Dermis microvascular lymphatic vessel endothelial cell (primary cell): ENCODE measurements around the gene MAP3K3. TPM values are rescaled to one million over a fixed set of nuclear protein-coding genes. Genes with fewer than 3 reads are reported as not detected.

Source experiments
- DNase-seq, 2 donors: peaks; one replicate each; pipeline versions ENCODE4 v3.0.0 to v3.0.0-alpha.2; 2010; ENCODE audit warnings: low read depth in 2 of 2
- total RNA-seq: library from RNA; depleted of rRNA; stranded (reverse); fragments of >200 nt; gene quantifications from 2 replicates; pipeline ENCODE4 v1.2.1, GENCODE V29; 2014

MAP3K3 gene
- total RNA-seq, 1 donor from 2014 or later, result 73.8 TPM

DNA sequence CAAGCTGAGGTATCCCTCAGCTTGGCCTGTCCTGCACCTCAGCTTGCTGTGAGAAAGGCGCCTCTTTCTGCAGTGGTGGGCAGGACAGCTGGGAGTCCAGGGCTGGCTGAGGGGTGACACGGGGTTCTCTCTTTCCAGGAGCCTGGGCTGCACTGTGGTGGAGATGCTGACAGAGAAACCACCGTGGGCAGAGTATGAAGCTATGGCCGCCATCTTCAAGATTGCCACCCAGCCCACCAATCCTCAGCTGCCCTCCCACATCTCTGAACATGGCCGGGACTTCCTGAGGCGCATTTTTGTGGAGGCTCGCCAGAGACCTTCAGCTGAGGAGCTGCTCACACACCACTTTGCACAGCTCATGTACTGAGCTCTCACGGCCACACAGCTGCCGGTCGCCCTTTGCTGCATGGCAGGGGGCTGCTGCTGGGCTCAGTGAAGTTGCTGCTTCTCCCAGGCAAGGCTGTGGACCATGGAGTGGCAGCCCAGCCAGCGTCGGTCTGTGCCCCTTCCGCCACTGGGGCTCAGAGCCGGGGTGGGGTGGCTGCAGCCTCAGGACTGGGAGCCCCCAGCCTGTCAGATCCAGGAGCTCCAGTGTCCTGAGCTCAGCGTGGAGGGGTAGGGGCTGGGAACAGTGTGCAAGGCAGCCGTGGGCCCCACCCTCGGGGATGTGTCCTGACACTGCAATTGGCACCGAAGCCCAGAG, 71.3 kb downstream of the MAP3K3 start:
- DNase-seq, result no peak

DNA sequence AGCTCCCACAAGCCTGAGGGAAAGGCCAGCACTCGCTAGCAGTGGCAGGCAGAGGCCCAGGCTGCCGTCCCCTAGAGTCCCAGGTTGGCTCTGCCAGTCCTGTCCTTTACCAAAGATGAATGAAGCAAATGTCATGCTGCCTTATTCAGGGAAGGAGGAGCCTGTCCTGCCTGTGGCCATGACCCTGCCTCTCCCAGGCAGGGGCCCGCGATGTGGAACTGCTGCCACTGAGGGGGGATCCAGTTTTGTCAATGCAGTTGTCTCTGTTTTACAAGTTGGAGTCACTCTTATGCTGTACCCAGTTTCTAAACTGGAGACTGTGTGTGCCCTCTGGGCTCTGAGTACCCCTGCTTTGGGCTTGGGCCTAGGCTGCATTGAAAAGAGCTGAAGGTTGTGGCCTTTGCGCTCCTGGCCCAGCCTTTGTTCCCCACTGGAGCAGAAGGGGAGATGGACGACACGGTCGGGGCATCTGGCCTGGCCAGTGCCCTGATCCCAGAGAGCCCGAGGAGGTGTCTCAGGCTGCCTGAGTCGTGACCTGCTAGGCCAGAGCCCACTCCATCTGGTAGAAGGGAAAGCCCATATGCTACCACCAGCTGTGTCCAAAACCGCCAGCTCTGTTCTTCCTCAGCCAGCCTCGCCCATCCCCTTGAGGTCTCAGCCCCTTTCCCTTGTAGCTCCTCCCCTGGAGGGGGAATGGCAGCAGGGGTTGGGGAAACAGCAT, 72.2 kb downstream of the MAP3K3 start:
- no peak for DNase-seq

DNA sequence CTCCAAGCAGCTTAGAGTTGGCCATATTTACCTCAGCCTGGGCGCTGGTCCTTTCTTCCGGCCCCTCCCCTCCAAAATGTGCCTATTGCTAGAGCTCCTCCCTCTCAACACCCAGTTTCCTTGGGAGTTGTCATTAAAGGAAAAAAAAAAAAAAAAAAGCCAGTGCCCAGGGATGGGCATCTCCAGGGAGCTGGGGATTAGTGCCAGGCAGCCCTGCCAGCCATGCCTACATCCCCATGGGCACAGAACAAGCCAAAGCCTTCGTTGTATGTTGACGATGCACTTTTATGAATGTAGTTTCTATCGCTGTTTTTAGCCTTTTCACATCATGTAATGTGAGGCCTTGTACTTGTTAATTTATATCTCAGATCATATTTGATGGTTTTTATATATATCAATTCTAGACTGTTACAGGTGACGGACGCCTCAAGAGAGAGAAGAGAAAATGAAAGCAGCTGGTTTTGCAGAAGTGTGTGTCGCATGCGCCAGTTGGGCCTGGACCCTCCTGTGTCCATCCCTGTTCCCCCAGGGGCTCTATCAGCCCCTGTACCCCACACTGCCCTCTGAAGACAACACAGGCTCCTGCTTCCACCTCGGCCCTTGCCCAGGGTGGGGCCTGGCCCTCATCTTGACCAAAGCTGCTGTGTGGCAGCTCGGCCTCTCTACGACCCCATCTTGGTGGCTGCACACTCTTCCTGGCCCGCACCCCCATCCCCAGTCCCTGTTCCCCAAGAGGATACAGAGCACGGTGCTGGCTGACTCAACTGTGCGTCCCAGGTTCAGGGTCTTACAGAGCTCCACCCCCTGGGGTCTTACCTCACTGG, 72.9 kb downstream of the MAP3K3 start:
- DNase-seq, result no peak

DNA sequence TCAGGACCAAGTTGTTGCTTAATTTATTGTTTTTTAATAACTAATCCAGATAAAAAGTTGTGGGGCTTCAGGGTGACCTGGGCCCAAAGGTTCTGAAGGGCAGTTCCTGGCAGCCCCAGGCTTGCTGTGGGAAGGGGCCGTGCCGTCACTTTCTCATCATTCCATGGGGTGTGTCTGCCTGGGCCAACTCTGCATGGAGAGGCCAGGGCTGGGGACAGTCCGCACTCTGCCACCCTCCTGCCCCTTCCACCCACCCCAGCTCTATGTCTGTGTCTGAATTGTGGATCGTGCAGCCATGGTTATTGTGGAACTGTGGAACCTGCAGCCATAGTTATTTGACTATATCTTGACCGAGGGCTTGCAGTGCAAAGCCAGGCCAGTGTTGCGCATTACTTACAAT, 73.7 kb downstream of the MAP3K3 start:
- no peak for DNase-seq

DNA sequence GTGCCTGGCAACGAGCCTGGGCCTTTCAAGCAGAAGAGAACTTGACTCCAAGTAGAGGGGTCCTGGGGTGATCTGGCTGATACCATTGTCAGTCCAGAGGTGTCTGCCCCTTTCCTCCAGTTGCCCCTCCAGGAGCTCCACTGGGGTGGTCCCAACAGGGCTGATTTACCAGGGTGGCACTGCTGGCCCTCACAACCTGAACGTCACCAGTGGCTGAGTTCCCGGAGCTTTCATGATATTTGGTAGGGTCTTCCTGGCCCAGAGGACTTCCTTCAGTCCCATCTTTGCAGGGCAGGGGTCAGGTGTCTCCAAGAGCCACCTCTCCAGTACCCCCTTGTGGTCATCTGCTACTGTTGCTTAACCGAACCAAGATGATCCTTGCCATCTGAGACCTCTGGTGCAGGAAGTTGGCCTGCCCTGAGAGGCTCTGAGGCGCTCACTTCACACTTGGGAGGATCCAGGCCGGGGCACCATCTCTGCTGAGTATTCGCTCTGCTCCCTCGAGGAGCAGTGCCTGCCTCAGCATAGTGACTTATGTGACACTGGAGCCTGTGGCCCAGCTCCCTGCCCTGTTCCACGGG, 74.3 kb downstream of the MAP3K3 start:
- peak in 1 of 2 donors; percentile 68 for DNase-seq

DNA sequence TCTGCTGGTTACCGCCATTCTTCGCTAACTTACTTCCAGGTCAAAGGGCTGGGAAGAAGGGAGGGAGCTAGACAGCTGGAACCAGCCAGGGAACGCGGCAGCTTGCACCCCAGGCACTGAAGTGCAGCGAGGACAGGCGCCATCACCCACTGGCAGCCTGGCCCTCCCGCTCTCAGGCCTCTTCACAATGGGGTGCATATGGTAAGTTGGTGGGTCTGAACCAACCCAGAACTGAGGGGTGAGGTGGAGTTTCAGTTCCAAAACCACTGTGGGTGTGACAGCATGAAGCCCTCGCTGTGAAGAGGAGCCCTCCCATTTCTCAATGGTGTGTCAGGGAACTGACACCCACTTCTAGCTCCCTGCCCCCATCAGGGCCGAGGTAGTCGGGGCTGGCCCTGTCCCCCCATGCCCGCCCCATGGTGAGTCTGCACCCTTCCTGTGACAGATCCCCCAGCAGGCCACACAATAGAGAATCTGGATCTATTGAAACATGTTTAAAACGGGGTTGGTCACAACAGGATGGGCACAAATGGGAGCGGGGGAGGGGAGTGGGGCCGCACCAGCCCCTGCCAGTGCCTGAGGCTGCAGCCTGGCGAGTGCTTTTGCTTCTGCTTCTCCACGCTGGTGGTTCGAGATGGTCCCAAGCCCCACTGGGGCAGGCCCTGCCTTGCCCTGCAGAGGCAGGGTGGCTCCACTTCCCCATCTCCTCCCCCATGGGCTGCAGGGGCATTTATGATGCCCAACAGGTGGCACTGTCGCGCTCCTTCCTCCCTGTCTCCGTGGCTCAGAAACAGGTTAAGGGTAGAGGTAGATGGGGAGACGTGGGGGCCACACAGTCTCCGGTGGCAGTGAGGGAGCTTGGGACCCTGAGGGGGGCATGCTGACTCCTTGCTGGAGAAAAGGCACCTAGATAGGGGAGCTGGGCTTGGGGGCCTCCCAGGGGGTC, 75.4 kb downstream of the MAP3K3 start:
- DNase-seq, result peak in 1 of 2 donors; percentile 65

DNA sequence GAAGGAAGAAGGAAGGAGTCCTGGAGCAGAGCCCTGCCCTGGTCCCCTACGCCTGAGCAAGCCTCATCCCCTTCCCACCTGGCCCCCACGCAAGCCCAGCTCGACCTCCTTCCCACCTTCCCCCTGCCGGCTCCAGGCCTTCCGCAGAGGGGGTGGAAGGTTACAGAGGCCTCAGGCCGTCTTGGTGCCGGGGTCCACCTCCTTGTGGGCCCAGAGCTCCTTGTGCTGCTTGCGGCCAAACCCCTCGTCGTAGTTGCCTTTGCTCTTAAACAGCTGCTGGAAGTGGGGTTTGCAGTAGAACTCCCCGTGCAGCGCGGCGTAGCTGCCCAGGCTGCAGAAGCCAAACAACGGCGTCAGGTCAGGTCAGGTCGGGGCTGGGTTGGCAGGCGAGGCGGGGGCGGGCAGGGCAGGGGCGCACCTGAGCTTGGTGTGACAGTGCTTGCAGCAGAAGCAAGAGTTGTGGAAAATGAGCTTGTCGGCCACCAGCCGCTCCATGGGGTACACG, 76.2 kb downstream of the MAP3K3 start:
- DNase-seq, result no peak

DNA sequence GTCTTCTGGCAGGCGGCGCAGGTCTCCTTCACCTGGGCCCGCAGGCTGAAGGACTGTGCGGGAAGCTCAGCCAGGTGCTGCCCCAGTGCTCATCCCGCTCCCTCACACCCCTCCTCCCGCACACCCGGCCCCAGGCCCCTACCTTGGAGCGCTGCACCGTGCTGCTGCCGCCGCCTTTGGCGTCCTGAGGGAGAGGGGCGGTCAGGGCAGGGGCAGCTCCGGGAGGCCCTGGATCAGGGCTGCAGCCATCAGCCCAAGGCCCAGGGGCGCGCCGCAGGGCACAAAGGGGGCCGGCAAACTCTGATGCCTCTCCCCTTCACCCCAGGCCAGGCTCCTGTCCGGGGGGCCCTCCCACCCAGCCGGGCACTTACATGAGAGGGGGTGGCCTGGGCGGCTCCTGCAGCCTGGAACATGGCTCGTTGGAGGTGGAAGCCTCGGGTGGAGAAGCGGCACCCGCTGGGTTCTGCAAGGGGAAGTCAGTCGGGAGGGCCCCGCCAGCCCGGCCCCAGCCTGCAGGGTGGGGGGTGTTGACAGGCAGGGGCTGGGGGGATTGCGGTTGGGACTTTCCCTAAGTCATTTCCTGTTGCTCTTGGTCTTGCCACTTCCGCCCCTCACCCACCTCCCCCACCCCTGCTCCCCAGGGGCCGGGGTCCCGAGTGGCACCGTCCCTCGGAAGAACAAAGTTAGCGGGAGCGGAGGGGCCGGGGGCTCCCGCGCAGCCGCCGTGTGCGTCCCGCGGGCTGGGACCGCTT, 76.8 kb downstream of the MAP3K3 start:
- DNase-seq, result peak in 1 of 2 donors; percentile 73

DNA sequence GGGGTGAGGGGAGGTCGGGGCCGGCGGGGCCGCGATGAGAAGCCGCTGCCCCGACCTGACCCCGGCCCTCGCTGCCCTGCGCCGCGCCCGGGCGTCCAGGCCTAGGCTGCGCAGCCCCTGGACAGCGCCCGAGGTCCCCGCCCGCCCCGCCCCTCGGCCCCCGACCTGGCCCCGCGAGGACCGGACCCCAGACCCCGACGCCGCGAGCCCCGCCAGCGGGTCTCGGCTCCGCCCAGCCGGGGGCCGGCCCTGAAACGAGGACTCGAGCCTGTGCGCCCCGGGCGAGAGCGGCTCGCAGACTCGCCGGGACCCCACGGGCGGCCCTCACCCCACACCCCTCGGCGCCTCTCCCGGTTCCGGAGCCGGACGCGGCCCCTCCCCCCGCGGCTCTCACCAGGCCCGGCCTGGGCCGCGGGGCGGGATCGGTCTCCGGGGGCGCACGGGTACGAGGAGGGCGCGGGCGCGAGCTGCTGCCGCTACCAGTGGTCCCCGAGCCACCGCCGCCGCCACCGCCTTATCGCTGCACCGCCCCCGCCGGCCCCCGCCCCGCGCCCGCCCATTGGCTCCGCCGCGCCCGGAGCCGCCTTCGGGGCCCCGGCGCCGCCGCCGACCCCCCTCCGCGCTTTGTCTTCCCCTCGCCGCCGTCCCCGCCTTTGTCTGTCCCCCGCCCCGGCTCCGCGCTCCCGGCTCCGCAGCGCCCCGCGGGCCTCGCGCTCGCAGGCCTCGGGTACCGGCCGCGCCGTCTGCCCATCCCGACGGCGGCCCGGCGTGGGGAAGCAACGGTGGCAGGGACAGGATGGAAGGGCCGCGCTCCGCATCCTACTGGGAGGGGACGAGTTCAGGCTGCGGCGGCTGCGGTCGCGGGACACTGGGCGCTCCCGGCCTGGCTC, 77.7 kb downstream of the MAP3K3 start, which contains the start of gene LIMD2:
Gene LIMD2, minus strand, starts transcription at position 488 of the 890 bp plus-strand sequence. CDS start 827 bp downstream, outside the sequence.
- DNase-seq, result peak in 1 of 2 donors; percentile 71

DNA sequence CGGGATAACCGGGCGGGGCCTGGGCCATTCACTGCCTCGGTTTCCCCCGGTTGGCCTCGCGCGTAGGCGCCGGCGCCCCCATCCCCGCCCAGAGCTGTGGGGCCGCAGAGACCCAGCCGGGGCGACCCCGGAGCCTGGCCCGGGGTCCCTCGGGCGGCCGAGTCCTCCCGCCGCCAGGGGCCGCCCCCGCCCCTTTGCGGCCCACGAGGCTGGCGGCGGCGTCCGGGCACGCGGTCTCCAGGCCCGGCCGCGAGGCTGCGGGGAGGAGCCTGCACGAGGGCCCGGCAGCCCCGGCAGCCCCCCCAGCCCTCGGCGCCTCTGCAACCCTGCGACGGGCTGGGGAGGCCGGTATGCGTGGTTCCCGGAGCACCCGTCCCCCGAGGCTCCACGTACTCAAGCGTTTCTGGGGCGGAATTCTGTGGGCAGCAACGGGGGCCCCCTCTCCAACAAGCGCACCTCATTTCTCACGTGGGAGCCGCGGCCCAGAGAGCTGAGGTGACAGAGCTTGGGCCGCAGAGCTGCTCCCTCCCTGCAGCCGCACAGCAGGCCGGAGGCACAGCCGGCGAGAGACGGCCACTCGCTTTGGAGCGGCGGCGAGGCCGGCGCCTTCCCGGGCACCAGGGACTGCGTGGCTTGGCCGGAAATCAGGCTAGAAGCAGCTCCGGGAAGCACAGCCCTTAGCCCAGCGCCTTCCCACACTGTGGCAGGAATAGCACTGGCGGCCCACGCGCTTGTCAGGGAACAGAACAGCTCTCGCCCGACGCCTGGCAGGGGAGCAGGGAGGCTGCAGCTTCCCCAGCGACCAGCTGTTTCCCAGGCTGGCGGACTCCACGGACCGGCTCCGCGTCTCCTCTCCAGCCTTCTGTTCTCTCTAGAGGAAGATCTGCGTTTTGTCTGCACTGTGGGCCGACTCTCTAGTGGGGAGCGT, 78.6 kb downstream of the MAP3K3 start:
- DNase-seq, result peak in 1 of 2 donors; percentile 74

DNA sequence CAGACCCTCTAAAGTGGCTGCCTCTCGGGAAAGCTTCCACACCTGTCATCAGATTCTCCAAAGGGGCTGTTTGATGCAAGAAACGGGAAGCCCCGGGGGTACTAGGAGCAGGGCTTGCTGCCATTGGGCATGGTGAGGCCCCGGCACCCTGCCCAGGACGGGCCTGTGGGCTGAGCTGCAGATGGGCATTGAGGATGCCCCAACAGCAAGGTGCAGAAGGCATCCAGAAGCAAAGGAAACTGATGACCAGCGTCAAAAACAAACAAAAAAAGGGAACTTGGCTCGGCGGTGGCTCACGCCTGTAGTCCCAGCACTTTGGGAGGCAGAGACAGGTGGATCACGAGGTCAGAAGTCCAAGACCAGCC, 79.2 kb downstream of the MAP3K3 start:
- DNase-seq, result no peak

DNA sequence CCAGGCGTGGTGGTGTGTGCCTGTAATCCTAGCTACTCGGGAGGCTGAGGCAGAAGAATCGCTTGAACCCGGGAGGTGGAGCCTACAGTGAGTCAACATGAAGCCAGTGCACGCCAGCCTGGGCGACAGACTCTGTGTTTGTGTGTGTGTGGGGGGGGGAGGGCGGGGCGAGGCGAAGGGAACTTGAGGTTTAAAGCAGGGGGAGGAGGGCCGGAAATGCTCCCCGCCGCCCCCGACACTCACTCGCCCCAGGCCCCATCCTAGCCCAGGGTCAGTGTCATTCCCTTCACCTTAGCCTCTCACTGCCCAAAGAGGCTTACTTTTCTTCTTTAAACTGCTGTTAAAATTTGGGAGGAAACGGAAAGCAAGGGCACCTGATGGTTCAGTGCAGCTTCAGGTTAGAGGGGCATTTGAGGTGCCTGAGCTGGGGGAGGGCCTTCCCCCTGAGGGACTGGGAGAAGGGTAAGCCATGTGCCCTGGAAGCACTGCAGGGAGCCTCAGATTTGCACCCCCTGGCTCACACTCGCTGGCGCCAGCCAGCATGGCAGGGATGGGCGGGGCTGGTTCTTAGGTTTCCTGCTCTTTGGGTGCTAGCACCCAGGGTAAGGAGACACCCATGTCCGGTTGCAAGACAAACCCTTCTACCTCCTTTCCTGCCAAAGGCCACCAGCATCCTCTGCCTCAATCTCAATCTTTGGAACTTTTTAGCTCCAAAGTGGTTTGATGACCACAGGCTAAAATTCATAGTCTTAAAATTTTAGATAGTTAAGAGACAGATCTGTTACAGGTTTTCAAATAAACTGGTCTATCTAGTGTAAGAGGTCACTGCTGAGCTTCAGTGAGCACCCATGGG, 79.9 kb downstream of the MAP3K3 start:
- DNase-seq, result no peak

DNA sequence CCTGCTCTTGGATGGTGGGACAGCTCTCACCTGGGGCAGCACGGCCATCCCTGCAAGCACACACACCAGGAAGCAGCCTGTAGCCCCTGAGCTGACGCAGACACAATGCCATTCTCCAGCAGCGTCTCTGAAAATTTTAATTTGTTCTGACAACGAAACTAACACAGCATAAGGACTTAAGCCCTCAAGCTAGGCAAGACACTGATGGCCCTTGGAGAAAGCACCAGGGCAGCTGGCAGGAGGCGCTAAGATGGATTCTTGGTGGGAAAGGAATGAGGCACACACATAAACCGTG, 80.5 kb downstream of the MAP3K3 start:
- no peak for DNase-seq

DNA sequence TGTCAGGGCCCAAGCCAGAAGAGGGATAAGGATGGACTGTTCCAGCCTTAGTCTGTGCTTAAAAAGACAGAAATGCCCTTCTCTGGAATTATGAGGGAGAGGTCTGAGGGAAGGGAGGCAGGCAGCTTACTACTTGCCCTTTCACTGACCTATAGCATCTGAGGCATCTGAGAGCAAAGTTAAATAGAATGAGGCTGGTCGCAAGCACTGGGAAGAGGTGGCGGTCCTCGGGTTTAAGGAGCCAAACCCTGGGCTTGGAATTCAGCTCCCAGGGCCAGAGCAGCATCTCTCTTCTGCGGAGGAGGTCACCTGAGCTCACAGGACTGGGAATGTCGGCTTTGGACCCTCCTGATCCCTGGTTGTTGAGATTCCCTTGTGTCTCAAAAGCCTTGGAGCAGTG, 80.8 kb downstream of the MAP3K3 start:
- no peak for DNase-seq

DNA sequence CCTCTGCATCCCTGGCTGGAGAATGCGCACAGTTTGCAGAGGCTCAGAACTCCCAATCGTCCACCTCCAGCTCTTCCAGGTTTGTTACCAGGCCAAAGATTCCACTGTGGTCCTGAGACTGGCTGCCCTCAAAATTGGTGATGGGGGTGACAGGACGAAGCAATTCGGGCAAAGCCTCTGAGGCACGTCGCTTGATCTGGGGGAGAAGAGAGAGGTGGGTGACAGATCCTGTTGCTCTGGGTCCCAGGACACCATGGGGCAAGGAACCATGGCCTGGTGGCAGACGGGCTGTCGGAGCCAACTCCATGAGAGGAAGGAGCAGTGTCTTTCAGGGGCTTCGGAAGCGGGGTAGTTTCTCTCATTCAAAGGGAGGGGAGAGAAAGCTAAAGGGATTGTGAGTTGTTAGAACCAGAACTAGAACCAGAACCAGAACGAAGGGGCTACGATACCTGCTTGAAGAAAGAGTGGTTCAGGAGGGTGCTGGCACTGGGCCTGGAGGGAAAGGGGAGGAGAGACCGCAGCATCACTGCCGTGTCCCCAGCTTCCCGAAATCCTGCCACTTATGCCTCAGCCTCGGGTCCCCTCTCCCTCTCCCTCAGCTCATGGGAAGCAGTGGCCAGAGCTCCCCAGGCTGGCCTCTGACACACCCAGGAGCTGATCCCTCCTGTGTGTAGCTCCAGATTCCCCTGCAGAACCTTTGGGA, 81.5 kb downstream of the MAP3K3 start:
- DNase-seq, result no peak

DNA sequence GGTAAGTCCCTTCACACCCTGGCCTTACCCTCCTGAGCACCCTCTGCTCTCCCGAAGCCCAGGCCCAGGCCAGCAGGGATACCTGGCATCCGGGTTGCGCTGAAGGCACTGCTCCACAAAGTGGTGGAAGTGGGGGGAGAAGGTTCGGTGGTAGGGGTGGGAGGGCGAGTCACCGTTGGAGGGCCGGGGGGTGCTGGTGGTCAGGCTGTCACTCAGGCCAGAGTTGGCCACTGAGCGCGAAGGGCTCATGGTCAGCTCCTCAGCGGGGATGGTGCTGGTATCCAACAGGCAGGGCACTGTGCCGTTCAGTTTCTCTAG, 82.0 kb downstream of the MAP3K3 start:
- DNase-seq, result no peak
